GM19467 (cell line): ENCODE data around the gene ILDR2.

Experiments used
- ATAC-seq: cut with Tn5 transposase; IDR thresholded peaks from one replicate; pipeline ENCODE4 v1.9.1; 2021; ENCODE audit warnings: mild to moderate bottlenecking, moderate library complexity; ENCODE audit not compliant: unreplicated experiment

ILDR2 gene

DNA sequence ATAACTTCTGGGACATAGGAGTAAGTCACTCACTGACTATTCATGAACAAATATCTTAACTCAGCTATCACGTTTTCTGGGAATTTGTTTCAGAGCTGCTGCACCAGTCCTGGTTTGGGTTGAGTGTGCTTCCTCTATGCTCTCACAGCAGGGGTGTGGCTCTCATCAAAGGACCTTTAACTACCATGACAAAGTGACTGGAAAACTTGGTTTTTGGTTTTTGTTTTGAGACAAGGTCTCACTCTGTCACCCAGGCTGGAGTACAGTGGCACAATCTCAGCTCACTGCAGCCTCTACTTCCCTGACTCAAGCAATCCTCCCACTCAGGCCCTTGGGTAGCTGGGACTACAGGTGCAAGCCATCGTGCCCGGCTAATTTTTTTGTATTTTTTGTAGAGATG is 4.1 kb downstream of the ILDR2 start:
- no peak for ATAC-seq

DNA sequence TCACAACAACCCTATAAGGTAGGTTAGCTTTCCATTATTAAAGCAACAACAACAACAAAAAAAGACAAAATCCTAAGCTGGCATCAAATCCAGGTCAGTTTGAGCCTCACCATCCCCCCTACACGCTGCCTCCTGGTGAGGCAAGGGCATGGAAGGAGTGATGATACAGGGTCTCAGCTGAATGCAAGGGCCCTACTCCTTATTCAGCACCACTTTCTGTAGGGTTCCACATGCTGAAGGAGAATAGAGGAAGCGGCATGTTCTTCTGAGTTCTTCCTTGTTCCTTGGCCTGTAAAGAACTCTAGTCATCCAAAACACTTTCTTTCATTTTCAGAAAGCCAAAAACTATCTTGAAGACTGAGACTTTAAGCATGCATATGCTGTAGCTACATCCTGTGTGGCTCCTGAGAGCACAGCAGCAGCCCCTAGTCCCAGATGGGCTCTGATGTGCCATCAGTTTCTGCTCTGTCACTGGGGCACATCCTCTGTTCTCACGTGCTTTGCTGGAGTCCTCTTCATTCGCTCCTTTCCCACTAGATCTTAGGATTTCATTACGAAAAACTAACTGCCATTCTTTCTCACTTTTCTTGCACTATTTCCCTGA is 6.2 kb downstream of the ILDR2 start:
- ATAC-seq: peak; percentile 90

DNA sequence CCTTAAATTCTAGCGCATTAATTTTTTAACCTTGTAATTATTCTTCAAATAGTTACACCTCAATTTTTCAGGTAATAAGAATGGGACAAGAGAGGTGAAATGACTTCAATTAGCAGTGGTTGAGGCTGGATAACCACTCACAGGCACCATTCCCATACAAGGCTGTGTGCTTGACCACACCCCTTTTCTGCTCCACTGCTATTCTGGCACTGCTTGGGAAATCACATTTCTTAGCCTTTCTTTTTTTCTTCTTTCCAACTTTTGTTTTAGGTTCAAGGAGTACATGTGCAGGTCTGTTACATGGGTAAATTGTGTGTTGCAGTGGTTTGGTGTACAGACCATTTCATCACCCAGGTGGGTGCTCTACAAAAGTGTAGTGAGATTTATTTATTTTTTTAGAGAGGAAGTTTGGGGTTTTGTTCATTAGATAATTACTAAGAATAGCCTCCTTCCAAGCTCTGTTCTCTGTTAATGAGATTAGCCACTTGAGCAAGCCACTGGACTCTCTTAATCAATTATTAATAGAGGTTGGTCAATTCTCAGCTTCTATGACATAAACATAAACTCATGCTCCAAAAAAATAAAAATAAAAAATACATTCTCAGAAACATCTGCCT is 14.4 kb downstream of the ILDR2 start:
- ATAC-seq: peak; percentile 53

DNA sequence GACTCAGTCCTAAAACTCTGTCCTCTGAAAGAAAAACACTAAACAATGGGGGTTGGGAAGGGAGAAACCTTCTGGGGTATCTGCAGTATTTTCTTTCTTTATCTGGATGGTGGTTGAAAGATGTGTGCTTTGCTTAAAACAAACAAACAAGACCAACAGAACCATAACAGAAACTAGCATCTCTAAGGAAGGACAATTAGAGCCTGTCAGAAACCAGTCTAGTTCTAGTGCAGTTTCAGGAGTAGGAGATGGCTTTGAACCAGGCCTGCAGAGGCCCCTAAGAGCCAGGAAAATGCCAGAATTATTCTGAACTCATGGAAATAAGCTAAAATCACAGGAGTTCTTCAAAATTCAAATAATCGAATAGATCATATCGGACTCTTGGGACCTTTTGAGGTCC is 18.5 kb downstream of the ILDR2 start:
- no peak for ATAC-seq

DNA sequence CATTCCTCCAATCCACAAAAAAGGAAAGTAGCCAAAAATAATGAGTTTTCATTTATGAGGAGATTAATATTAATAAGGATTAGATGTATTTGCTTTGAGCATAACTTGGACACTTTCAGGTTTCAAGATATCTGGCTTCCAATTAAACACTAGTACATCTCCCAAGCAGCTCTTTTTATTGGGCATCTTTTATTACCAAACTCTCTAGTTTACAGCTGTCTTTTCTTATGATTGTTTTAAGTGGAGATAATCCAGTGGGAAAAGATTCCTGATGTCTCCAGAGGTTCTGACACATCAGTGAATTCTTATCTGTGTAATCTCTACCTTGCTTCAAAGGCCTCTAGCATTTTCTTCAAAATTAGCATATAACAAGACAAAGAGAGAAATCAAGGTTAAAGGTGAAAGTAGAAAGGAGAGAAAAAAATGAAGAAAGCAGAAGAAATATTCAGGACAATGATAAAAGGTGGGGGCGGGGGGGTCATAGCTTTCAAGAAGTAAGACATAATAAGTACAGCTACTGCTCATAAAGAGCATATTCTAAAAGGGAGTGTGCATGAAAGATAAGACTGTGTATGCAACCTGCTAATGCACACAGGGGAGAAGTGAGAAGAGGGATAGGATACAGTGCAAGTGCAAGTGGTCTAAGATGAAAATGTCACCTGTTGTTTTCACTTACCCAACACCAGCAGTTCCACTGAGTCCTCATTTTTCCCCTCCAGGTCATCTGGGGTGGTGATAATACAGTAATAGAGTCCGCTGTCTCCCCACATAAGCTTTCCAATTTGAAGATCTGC is 19.1 kb downstream of the ILDR2 start:
- ATAC-seq: no peak

DNA sequence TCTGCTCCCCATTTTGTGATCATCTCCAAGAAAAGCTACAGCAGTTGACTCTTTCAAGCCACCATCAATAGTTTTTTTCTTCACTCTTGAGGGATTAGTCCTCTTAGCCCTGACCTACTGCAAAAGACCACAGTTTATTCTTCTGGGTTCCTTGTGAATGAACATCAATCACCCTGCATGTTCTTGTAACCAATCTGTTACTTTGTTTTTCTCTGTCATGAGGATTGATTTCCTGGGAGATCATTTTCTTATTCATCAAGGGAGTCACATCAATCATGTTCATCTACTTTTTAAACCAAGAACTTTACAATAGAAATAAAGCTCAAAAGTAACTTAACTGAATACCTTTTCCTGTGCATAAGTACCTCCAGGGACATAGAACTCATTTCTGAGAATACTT is 21.8 kb downstream of the ILDR2 start:
- ATAC-seq: no peak

DNA sequence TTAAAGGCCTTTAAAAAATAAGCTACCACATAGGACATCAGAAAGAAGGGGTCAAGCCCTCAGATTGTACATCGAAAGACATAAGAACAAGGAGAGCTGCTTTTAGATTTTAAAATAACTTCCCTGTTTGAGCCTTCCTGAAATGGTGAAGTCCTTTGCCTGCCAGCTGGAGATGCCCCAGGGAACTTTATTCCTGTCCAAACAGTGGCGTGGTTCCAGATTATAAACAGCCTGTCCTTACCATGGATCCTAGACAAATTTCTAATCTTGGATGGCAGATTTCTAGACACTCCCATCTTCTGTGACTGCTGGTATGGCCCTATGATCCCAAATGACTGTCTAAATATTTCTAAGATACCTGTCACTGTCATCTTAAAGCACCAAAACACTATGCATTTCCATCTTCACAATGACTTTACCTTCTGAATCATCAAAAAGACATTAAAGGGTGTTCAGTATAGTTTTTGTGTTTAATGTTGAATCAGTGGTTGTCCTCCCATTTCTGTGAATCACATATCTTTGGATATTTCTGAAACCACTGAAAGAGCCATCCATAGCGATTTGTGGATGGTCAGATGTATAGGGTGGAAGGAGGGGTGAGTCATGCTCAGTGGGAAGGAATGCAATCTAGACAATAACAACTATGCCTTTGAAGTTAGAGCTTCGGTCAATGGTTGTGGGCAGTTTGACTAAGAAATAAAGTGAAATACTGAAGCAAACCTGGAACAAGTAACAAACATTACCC is 23.2 kb downstream of the ILDR2 start:
- no peak for ATAC-seq

DNA sequence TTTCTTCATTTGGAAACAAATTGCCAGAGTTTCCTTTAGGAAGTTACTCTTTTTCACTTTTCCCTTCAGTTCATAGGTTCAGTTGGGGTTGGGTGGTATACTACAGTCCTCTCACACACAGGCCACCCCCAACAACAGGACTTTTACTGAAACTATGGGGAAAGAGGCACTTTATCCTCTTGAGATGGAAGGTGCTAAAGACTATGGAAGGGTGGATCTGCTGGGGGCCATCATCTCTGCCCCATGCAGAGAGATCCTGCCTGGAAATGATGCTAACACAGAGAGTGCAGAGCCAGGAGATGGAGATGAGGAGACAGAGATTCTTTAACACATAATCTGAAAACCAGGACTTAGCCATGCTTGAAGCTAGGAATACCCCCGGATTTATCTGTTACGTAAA is 24.3 kb downstream of the ILDR2 start:
- no peak for ATAC-seq

DNA sequence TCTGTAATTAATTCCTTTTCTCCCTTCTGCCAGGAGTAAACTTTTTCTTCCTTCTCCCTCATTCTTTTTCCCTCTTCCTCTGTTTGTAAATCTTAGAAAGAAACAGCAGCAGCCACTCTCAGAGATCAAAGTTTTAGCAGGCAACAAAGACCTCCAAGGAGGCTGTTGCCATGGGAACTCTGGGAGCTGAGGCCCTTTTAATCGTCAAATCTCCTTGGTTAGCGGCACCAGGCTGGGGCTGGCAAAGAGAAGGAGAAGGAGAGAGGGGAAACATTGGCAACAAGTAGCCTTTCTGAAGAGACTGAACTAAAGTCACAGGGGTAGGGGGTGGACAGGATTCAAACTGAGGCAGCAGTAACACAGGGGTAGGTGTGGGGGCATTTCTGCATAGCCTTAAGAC is 25.2 kb downstream of the ILDR2 start:
- no peak for ATAC-seq

DNA sequence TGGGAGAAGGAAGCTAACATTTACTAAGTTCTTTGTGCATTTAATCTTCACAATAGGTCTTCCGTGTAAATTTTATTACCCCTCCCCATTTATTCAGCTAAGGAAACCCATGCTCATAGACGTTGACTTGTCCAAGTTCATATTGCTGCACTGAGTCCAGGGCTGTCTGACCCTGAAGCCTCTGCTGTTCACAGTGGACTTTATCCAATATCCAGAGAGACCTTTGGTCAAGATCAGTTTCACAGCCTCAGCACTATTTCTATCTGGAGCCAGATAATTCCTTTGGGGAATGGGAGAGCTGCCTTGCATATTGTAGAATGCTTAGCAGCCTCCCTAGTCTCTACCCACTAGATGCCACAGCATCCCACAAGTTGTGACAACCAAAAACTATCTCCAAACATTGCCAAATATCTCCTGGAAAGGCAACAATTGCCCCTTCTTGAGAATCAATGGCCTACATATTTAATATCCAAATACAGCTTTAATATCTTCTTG is 26.4 kb downstream of the ILDR2 start:
- no peak for ATAC-seq

DNA sequence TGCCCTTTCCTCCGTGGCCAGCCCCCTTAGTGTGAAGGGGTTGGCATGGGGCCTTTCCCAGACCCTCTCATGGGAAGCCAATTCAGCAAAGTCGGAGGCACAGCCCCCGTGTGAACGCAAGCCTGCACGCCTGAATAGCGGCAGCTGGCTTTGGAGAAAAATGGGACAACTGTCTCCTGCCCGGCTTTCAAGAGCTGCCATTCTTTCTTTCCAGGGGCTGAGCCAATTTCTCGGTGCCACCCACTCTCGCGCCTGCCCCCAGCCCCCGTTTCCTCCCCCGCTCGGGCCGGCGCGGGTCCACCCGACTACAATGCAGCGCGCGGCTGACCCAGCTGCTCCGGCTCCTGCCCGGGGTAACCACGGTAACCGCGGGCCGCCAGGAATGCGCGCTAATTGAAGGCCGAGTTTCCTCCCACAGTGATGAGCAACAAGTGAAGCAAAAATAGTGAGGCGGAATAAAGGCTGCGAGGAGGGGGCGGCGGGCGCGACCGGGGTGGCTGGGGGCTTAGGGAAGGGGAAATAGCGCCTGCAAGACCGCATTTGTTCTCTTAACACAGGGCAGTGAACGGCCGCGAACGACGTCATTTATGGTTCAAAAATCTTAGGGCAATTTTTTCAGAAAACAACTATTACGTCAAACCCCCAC is 27.8 kb downstream of the ILDR2 start:
- no peak for ATAC-seq

DNA sequence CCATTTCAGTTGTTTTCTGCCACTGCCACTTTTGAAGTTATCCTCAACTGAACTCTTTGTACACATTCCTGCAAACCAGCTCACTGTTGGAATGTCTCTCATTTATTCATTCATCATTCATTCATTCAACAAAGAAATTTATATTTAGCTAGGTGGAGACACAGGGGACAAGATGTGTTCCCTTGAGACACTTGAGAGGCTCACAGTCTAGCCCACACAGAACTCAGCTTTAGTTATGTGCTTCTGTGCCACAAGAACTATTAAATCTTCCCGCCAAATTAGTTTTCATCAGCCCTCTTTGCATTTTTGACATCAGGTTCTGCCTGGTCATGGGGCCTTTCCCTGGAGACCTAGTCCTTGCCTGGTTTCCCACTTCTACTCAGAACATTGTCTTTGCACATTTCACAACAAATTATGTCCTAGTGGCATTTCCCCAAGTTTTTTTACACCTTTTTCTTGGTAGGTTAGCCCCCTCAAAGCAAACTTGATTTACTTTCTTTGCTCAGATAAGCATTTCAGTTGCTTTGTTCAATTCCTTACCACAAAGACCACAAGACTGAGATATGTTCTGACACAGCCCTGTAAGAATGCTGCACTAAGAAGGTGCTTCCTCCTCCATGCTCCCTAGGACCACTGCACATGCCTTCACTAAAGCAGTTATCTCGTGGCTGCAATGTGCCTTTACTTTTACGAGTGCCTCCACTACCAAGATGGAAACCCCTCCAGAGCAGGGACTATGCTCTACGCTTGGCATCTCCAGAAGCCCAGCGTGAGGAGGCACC is 31.0 kb downstream of the ILDR2 start:
- no peak for ATAC-seq

DNA sequence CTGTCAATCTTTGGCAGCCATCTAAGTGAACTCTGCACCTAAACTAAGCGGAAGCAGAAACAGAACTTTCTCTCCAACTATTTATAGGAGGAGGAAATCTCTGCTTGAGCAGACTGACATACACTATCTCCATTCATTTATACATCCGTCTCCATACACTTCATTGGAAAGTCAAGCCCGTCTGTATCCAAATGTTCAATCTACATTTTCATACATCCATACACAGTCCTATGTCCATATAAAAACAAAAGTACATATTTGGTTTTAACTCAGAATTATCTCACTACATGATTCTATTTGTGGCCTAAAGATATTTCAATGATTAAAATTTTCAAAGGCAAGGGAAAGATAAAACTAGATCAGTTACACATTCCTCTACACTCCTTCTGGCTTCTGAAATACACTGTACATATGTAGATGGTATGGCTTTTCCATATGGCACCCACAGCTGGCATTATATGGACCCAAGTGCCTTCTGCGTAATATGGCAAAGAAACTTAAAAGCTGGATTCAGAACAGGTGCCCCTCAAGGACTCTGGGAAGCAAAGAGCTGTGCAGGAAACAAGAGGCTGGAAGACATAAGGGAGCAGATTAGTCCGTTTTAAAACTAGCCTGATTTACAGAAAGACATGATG is 35.5 kb downstream of the ILDR2 start:
- ATAC-seq: no peak

DNA sequence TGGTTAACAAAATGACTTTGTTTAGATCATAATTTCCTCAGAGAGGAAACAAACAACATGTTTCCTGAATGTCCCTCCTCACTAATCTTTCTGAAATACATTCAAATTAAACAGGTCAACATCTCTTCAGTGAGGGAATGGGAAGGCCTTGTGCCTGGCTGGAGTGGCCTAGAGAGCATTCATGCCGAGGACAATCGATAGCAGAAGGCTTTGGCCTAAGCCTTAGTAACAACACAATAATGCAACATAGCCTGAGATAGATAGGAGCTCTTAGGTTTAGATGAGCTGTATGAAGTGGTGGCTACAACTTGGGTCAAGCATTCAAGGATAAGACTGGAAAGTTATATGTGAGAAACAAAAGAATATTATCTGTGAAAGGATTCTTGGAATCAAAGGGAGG is 37.4 kb downstream of the ILDR2 start:
- no peak for ATAC-seq

DNA sequence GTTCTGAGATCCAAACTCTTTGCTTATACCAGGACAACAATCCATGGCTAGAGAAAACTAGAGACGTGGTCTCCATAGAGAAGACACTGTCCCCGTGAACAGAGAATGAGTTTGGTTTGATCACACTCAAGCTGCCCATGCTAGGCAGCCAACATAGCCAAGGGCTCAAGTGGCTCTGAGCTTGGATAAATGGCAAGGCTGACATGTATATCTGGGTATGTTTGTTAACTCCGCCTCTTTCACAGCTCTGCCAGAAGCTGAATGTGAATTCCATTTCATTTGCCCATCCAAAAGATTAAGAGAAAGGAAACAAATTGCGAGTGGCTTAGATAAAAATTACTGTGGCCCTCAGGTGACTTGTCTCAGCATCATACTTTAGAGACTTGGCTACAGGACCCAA is 38.0 kb downstream of the ILDR2 start:
- ATAC-seq: no peak

DNA sequence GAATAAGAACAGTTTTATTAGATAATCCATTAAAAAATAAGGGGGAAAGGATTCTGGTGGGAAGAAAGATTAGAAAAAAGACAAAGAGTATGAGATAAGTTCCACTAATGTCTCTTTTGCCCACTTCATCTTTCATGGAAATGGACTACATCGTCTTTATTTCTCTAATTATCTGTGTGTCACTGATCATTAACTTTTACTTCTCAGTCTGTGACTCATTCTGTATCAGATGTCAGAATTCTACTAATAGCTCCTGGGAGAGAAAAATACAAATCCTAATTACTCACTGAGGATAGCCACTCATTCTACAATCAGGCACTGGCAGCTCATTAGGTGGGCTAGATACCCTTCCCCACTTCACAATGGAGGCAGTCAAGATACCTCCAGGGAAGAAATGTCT is 41.7 kb downstream of the ILDR2 start:
- ATAC-seq: no peak

DNA sequence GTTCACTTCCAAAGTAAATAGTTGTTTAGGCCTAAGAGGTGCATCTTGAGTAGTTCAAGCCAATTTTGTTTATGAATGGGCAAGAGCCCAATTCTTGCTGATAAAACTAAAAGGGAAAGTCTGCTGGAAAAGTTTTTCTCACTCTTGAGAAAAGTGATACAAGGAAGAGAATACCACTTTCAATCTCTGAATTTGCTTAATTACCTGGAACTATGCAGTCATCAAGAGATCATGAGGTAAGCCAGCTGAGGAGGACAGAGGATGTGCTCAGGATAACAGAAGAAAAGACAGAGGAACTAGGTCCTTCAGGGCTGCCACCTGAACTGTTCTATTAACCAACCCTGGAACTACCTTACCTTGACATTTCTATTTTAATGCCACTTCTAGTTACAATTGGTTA is 42.2 kb downstream of the ILDR2 start:
- no peak for ATAC-seq

DNA sequence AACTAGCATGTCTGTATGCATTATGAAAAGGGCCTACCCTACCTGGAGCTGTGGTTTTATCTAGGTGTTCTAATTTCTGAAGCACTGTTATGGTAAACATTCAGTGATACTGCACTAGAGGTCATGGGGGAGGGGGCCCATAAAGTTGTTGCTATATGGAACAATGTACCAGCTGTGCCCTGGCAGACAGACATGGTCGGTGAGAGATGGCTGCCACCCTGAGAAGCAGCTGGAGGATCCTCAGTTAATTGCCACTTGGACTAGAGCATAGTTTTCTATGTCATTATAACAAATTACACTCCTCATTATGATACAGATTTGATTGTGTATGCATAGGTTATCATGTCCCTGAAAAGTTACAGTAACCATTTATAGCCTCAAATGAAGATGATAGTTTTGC is 45.4 kb downstream of the ILDR2 start:
- no peak for ATAC-seq

DNA sequence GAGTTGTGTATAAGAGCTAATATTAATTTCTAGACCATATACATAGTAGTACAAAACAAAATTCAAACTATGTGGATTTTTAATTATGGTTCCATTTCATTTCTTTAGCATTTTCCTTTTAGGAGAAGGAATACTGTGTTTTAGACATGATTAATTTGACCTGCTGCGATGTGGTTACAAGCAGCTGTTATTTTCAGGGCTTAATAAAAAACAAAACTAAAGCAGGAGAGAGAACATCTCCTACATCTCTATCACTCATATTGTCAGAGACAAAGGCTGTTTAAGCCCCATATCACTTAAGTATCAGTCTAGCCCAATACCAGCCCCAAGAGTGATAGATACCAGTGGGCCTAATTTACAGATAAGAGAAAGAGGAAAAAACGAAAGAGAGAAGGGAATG is 47.6 kb downstream of the ILDR2 start:
- no peak for ATAC-seq
